H1 (cell line): ENCODE measurements around the gene RASL10A. TPM values are rescaled to one million over a fixed set of nuclear protein-coding genes. Genes with fewer than 3 reads are reported as not detected.

Experiments
- BCL11A ChIP-seq, 2 experiments: IDR thresholded peaks; one replicate each; pipeline ENCODE4 v1.6.1; 2011; ENCODE audit warnings: low read depth in 2 of 2, low read length in 2 of 2, mild to moderate bottlenecking in 2 of 2
- SUZ12 ChIP-seq: fragments of 200-600 bp; sonication (generic); IDR thresholded peaks from 2 replicates; pipeline ENCODE4 v1.6.1; 2012; ENCODE audit warnings: mild to moderate bottlenecking, inconsistent platforms, low read length, moderate library complexity, mixed read lengths
- polyA plus RNA-seq, 7 experiments: library from polyadenylated mRNA; depleted of rRNA in 3 of 7; stranded (reverse) in 5 of 7; unstranded in 2 of 7; fragments of >200 nt in 5 of 7; fragments of 200-250 nt in 2 of 7; gene quantifications; 1 replicate in 5 of 7; 2 replicates in 1 of 7; 4 replicates in 1 of 7; pipeline versions ENCODE4 v1.2.1 to v1.2.3, GENCODE V29; 2011 to 2013; ENCODE audit warnings: missing spikeins in 2 of 7, mixed read lengths in 2 of 7
- total RNA-seq: library from RNA; stranded (reverse); fragmentation: NEBNext Ultra II Directional; extraction: Animal tissue kit (Norgen Biotek cat#: 25700); gene quantifications from 2 replicates; pipeline ENCODE4 v1.2.1, GENCODE V29; 2021

RASL10A gene
- total and polyA plus RNA-seq, 2 of the 8 experiments (the other 6 are each of a cell fraction or from before 2014, with no cell fraction given): 1.1 to 1.5 TPM

DNA sequence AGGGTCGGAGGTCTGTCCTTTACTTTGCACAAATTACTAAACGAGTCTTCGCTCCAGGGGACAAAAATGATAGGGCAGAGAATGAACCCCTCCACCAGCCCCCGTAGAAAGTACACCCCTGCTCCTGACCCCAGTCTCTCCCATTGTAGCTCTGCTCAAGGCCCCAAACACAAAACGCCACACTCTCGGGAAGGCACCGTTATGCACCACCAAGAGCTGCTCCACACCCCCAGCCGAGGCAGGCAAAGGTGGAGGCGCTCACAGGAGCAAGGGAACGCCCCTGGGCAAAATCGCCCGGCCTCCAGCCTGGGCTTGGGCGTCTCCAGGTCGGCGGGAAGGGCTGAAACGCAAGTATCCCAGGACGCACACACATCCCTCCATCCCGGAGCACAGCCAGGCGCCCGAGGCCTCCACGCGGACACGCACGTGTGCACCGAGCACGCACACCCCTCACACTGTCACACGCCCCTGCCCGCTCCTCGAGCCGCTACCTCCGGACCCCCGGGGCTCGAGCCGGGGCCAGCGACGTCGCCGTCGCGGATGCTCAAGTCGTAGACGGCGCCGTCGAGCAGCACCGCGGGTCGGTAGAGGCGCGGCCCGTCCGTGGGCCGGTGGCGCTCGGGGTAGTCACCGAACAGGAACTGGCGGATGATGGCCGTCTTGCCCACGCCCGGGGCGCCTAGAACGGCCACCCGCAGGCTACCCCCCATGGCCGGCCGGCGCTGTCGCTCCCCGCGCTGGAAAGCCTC, 786 bp downstream of the RASL10A start (continued):
- TF ChIP-seq BCL11A (IDR thresholded peaks at IDR 0.05; ENCODE audit: low read depth in 2 of 2, low read length in 2 of 2): no peak
- TF ChIP-seq SUZ12: peak; percentile 89; the same call in 1 of the 2 replicates
